GM12874 (cell line): ENCODE measurements around the gene KDM4F.
"Not testable (repeated sequence)": the region's sequence is repeated elsewhere in the genome, so short reads cannot be mapped to it uniquely, and the experiment has no call there.

Source experiments
- CTCF ChIP-seq: IDR thresholded peaks from 2 replicates; pipeline ENCODE4 v1.5.1; 2011; ENCODE audit warnings: low read depth, mild to moderate bottlenecking, control low read depth, low read length, moderate library complexity; ENCODE audit not compliant: insufficient read depth

The KDM4F gene

GRCh38 chr11:95049122-95049521, at the start of gene KDM4F:
TSS of gene KDM4F (plus strand) at chr11:95049422.
- not testable (repeated sequence) for TF ChIP-seq CTCF

GRCh38 chr11:95003716-95004115, 45.5 kb upstream of the KDM4F start:
- TF ChIP-seq CTCF: no peak

- TF ChIP-seq CTCF: no peak
Measured at GRCh38 chr11:95005642-95006041, 43.6 kb upstream of the KDM4F start.

GRCh38 chr11:95011376-95011775, 37.8 kb upstream of the KDM4F start:
- no peak for TF ChIP-seq CTCF

GRCh38 chr11:95014184-95014821, 34.9 kb upstream of the KDM4F start:
- TF ChIP-seq CTCF: no peak

GRCh38 chr11:95016139-95016538, 33.1 kb upstream of the KDM4F start:
- TF ChIP-seq CTCF: no peak

GRCh38 chr11:95024958-95025357, 24.3 kb upstream of the KDM4F start, which contains the start of gene KDM4E:
TSS of gene KDM4E (plus strand) at chr11:95025258. CDS start at chr11:95025558, 300 bp downstream.
- TF ChIP-seq CTCF: no peak
